DMS153 treated with DMSO at 0.1 percent for 48 hours (cell line): ENCODE results near the gene IL20.
A peak's percentile ranks its signal among the peaks of the same experiment; 100 is the strongest.

ENCODE experiments used
- DNase-seq: peaks from one replicate; lab custom pipeline; 2025; ENCODE audit not compliant: unreplicated experiment; lab: John Stamatoyannopoulos, UW

IL20 gene

GRCh38 chr1:206875752-206876377, 10.4 kb downstream of the IL20 start:
- DNase-seq: no peak

DNA sequence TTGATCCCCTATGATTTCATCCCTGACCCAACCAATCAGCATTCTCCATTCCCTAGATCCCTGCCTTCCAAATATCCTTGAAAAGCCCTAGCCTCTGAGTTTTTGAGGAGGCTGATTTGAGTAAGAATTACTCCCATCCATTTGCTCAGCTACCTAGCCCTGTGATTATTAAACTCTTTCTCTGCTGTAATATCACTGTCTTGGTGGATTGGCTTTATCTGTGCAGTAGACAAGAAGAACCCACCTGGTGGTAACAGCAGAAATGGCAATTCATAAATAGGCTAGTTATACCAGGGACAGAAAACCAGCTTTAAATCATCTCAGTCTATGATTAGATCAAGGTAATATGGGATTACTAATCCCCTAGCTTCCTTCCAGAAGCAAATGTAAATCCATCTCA, 13.0 kb downstream of the IL20 start:
- DNase-seq: no peak

DNA sequence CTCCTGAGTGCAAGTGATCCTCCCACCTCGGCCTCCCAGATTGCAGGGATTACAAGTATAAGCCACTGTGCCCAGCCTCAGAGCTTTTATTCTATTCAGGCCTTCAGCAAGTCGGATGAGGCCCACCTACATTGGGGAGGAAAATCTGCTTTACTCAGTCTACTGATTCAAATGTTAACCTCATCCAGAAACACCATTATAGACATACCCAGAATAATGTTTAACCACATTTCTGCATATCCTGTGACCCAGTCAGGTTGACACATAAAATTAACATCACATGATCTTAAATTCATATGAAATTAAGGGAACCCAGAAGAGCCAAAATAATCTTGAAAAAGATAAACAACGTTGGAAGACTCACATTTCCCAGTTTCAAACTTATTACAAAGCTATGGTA, 14.9 kb downstream of the IL20 start:
- no peak for DNase-seq

DNA sequence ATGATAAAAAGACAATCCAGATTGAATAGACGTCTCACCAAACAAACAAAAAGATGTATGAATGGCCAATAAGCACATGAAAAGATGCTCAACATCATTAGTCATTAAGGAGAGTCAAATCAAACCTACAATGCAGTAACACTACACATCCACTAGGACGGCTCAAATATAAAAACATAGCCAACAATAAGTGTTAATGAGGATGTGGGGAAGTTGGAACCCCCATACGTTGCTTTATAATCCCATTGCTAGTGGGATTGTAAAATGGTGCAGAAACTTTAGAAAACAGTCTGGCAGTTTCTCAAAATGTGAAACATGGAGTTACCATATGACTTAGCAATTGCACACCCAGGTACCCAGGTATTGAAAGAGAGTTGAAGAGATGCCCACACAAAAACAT, 17.1 kb downstream of the IL20 start:
- DNase-seq: no peak

DNA sequence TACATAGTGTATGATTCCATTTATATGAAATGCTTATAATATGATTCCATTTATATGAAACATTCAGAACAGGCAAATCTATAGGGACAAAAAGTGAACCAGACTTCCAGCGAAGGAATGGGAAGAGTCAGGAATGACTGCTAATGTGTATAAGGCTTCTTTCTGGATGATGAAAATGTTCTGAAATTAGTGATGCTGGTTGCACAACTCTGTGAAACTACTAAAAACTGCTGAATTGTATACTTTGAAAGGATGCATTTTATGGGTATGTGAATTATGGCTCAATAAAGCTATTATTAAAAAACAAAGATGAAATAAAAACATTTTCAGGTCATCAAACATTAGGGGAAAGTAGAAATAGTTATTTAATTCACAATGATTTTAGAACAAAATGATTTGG, 17.7 kb downstream of the IL20 start:
- no peak for DNase-seq

DNA sequence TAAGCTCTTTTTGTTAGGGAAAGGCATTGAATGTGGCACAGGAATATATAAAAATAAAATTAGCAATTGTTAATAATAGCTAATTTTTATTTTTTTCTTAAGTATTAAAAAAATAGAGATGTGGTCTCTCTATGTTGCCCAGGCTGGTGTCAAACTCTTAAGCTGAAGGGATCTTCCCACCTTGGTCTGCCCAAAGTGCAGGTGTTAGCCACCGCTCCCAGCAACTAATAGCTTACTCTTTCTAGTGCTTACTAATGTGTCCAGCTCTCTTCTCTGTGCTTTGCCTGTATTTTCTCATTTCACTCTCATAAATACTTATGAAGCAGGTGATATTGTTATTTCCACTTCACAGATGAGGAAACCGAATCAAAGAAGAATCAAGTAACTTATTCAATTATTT, 18.5 kb downstream of the IL20 start:
- no peak for DNase-seq

GRCh38 chr1:206885341-206886060, 20.1 kb downstream of the IL20 start:
- no peak for DNase-seq

DNA sequence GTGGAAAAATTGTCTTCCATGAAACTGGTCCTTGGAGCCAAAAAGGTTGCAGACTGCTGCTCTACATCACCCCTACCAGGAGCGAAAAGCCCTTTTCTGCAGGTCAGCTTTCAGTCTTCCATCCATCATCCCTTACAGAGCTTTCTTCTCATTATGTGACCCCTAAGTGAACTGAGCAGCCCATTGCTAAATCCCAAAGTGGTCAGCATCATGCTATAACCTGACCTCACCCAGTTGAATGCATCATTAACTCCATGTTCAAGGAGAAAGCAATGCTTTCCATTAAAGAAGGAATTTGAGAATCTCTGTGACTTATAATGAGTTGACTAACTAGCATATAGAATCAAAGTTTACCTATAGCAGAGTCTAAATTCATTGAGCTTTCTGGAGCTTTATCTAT, 21.4 kb downstream of the IL20 start:
- no peak for DNase-seq

DNA sequence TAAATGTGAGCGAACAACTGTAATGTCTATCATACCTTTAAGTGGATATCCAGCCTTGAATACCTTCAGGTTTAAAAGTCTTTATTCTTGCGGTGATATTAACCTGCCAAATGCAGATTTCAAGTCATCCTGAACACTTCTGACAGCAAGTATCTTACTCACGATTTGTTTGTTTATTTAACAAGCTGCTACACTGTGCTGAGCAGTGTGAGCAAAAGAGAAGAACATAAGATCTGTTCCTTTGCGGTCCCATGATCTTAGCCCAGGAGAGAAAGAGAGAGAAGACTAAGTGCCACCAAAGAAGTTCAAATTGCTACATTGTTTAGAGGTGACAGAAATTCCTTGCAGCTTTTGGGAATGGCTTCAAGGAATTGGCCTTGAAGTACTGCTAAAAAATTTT, 22.3 kb downstream of the IL20 start:
- DNase-seq: no peak

- no peak for DNase-seq
Observed at GRCh38 chr1:206890125-206891060, 25.0 kb downstream of the IL20 start.

DNA sequence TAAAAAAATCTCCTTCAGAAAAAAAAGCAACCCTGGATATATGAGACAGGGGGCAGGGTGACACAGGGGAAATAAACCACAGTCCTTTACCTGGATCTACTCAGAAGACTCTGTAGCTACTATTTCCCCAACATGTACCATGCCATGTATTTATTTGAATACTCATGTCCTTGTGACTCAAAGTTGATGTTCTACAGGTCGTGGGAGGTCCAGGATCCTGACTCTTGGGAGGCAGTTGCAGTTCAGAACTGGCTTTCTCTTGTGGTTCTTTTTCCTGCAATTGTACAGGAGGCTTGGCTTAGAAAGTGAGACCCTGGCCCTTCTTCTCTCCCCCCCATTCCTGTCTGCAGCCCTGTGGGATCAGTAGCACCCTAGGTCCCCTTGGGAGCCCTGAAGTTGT, 26.0 kb downstream of the IL20 start:
- DNase-seq: no peak

- no peak for DNase-seq
Observed at GRCh38 chr1:206892351-206892984, 27.0 kb downstream of the IL20 start.

GRCh38 chr1:206893380-206893779, 28.0 kb downstream of the IL20 start:
- DNase-seq: no peak

- peak; percentile 92 for DNase-seq
Observed at GRCh38 chr1:206895325-206895724, 29.9 kb downstream of the IL20 start.

GRCh38 chr1:206895837-206896242, 30.4 kb downstream of the IL20 start:
- peak; percentile 90 for DNase-seq

GRCh38 chr1:206896261-206896660, 30.8 kb downstream of the IL20 start:
- no peak for DNase-seq

DNA sequence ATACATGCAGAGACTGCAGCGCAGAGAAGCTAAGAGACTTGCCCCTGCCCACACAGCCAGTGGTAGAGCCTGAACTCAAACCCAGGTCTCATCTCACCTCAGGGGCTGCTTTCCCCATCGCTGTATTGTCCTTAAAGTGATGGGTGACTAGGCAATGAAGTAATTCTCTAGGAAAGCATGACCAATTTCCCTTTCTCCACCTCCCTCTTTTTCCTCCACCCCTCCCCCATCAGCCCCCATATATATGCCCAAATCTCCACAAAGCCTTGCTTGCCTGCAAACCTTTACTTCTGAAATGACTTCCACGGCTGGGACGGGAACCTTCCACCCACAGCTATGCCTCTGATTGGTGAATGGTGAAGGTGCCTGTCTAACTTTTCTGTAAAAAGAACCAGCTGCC, 31.8 kb downstream of the IL20 start, which contains the start of gene IL24:
IL24 (plus strand) TSS at position 269 of the 400 bp plus-strand sequence. CDS start 390 bp downstream, outside the sequence.
- DNase-seq: no peak

DNA sequence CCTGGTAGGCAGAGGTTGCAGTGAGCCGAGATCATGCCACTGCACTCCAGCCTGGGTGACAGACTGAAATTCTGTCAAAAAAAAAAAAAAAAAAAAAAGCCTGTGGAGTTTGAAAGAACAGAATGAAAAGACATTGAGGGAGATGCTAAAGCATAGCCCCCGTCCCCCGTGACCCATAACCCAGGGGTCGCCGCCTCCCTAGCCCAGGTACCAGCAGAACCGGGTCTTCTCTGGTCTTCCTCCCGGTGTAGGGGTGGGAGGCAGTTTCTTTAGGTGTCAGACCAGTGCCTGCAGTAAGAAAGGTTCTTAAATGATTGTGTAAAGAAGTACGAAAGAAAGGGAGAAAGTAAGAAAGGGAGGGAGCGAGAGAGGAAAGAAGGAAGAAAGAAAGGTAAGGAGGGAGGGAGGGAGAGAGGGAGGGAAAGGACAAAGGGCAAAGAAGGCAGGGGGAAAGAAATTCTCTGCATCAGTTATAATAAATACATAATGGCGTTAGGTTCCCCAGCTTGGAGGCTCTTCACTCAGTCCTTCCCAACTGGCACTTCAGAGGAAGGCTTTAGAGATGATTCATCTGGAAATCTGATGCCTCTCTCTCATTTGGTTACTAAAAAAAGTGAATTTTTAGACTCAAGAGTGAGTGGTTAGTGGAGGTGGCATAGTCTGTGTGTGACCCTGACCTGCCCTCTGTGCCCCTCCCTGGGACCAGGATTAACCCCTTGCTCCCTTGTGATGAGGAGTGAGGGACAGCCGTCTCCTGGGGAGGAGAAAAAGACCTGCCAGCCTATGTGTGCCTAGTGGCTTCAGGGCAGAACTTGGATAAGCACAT, 32.9 kb downstream of the IL20 start:
- DNase-seq: no peak

DNA sequence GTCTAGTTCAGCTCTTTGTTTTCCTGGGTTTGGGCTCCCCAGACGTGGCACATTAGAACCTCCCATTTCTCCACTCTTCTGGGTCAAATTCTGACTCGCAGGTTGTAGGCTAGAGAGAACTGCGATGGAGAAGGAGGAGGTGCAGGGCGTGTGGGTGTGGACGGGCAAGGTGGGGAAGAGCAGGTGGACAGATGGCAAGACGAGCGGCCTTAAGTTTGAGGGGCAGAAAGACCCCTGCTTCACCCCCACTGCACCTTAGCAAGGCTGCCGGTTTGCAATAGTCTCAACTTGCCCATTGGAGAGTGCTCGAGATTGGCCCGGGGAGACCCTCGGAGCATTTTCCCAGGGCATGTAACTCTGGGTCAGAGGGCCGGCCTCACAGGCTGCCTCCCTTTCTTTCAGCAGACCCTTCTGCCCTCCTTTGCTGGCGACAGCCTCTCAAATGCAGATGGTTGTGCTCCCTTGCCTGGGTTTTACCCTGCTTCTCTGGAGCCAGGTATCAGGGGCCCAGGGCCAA, 33.5 kb downstream of the IL20 start:
- no peak for DNase-seq

GRCh38 chr1:206899717-206900116, 34.3 kb downstream of the IL20 start:
- no peak for DNase-seq
